RWPE2 (cell line): ENCODE measurements around the gene PAXX.

Experiments
- ATAC-seq: fragments of 200-7000 bp; cut with Tn5 transposase; 3 replicates; pipeline ENCODE4 v1.9.1; 2021; ENCODE audit warnings: low read depth
- DNase-seq: peaks from one replicate; pipeline ENCODE4 v3.0.0-alpha.2; 2020; ENCODE audit warnings: low spot score
- H3K27ac ChIP-seq: fragments of 450-650 bp; 2 replicates; pipeline ENCODE4 v1.5.1; 2017; ENCODE audit warnings: mild to moderate bottlenecking; ENCODE audit not compliant: poor library complexity, severe bottlenecking
- H3K27me3 ChIP-seq: fragments of 250-450 bp; sonication (Bioruptor Pico); 2 replicates; pipeline ENCODE4 v1.5.1; 2021; ENCODE audit warnings: mild to moderate bottlenecking, moderate library complexity; ENCODE audit not compliant: insufficient read depth, poor library complexity, severe bottlenecking
- H3K36me3 ChIP-seq: fragments of 250-450 bp; sonication (Bioruptor Pico); 2 replicates; pipeline ENCODE4 v1.5.1; 2020; ENCODE audit warnings: low read depth, mild to moderate bottlenecking, moderate library complexity
- H3K4me1 ChIP-seq: fragments of 250-450 bp; sonication (Bioruptor Pico); 2 replicates; pipeline ENCODE4 v1.5.1; 2021; ENCODE audit warnings: mild to moderate bottlenecking, moderate library complexity; ENCODE audit not compliant: insufficient read depth, poor library complexity, severe bottlenecking
- H3K4me3 ChIP-seq: fragments of 250-450 bp; sonication (Bioruptor Pico); 2 replicates; pipeline ENCODE4 v1.5.1; 2021; ENCODE audit warnings: mild to moderate bottlenecking, moderate library complexity; ENCODE audit not compliant: severe bottlenecking
- H3K9me3 ChIP-seq: fragments of 250-450 bp; sonication (Bioruptor Pico); 2 replicates; pipeline ENCODE4 v1.5.1; 2021; ENCODE audit warnings: mild to moderate bottlenecking, moderate library complexity; ENCODE audit not compliant: severe bottlenecking
- TF ChIP-seq, protein P1 (sequence below): fragments of 450-650 bp; IDR thresholded peaks from one replicate; pipeline ENCODE4 v1.5.1; 2017; ENCODE audit warnings: mild to moderate bottlenecking, moderate library complexity; ENCODE audit not compliant: poor library complexity, severe bottlenecking

The PAXX gene

DNA sequence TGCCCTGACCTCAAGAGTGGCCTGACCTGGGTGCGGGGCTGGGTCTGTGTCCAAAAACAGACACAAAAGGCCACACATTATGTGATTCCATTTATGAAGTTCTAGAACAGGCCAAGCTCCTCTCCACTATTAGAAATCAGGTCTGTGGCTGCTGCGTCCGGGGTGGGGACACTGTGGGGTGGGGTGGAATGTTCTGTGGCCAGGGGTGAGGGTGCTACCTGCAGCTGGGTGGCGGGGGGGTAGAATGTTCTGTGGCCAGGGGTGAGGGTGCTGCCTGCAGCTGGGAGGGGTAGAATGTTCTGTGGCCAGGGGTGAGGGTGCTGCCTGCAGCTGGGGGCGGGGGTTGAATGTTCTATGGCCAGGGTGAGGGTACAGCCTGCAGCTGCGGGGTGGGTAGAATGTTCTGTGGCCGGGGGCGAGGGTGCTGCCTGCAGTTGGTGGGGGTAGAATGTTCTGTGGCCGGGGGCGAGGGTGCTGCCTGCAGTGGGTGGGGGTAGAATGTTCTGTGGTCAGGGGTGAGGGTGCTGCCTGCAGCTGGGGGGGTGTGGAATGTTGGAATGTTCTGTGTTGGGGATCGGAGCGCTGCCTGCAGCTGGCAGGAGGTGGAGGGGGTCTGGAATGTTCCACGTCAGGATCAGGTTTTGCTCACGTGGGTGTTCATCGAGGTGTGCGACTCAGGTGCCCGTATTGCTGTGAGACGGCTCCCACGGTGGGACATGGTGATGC lies 31.8 kb upstream of the PAXX start:
- H3K4me3 ChIP-seq: no peak overlapping the region
- H3K27me3 ChIP-seq: no peaks in the 10 kb centered on the region
- no peak for ATAC-seq
- no peaks in the 10 kb centered on the region for H3K4me1 ChIP-seq
- no peak for DNase-seq
- no peaks in the 10 kb centered on the region for H3K9me3 ChIP-seq
- H3K36me3 ChIP-seq: no peaks in the 10 kb centered on the region
- TF ChIP-seq, protein P1, sequence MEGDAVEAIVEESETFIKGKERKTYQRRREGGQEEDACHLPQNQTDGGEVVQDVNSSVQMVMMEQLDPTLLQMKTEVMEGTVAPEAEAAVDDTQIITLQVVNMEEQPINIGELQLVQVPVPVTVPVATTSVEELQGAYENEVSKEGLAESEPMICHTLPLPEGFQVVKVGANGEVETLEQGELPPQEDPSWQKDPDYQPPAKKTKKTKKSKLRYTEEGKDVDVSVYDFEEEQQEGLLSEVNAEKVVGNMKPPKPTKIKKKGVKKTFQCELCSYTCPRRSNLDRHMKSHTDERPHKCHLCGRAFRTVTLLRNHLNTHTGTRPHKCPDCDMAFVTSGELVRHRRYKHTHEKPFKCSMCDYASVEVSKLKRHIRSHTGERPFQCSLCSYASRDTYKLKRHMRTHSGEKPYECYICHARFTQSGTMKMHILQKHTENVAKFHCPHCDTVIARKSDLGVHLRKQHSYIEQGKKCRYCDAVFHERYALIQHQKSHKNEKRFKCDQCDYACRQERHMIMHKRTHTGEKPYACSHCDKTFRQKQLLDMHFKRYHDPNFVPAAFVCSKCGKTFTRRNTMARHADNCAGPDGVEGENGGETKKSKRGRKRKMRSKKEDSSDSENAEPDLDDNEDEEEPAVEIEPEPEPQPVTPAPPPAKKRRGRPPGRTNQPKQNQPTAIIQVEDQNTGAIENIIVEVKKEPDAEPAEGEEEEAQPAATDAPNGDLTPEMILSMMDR: no peak
- no peak overlapping the region for H3K27ac ChIP-seq

DNA sequence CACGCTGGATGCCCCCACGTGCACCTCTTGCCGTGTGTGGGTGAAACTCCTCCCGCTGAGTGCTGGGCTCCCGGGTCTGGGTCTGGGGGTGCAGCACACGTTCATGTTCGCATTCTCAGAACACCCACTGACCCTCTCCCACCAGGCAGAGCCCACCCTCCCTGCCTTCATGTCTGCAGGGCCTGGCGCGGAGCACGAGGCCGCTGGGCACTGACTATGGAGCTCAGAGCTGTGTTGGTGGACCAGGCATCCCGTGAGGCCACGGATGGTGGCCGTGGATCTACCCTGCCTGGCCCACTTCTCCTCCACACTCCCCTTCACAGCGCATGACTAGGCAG lies 31.3 kb upstream of the PAXX start:
- H3K4me1 ChIP-seq: no peaks in the 10 kb centered on the region
- no peaks in the 10 kb centered on the region for H3K9me3 ChIP-seq
- TF ChIP-seq, protein P1: no peak
- no peaks in the 10 kb centered on the region for H3K36me3 ChIP-seq
- no peak for DNase-seq
- no peaks in the 10 kb centered on the region for H3K27me3 ChIP-seq
- ATAC-seq: no peak
- no peak overlapping the region for H3K27ac ChIP-seq
- H3K4me3 ChIP-seq: no peak overlapping the region

DNA sequence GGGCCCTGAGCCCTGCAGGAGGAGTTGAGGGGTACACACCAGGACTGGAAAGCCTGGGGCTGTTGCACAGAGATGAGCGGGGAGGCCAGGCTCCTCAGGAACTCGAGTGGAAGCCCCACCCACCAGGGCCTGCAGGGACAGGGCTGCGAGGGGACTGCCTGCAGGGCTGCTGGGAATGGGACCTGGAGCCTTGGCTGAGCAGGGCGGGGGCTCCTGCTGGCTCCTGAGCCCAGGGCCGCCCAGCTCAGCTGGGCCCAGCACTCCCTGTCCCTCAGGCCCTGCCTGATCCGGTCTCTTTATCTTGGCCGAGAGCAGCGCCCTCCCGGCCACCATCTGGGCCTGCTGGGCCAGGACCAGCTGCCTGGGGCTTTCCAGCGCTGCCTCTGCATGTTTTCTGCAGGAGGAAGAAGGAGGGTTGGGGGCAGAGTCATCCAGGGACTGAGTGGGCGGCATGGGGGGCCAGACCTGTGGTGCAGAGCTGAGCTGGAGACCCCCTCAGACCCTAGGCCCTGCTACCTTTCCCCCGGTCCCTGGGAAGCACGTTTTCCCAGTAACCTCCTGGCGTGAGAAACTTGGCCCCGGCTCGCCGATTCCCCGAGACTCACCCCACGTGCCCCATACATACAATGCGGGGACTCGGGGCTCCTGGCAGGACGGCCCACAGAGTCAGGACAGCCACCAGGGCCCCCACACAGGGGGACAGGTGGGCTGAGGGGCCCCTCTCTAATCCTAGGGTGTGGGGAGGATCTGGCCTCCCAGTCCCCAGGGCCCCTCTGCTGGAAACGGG lies 30.8 kb upstream of the PAXX start:
- Histone ChIP-seq H3K9me3 (no peaks in the 10 kb centered on the region), H3K36me3 (no peaks in the 10 kb centered on the region), H3K4me3 (no peak overlapping the region), H3K4me1 (no peaks in the 10 kb centered on the region), H3K27me3 (no peaks in the 10 kb centered on the region), H3K27ac (no peak overlapping the region)
- TF ChIP-seq, protein P1: no peak
- ATAC-seq: peak; percentile 17; the same call in 2 of the 3 replicates
- no peak for DNase-seq

DNA sequence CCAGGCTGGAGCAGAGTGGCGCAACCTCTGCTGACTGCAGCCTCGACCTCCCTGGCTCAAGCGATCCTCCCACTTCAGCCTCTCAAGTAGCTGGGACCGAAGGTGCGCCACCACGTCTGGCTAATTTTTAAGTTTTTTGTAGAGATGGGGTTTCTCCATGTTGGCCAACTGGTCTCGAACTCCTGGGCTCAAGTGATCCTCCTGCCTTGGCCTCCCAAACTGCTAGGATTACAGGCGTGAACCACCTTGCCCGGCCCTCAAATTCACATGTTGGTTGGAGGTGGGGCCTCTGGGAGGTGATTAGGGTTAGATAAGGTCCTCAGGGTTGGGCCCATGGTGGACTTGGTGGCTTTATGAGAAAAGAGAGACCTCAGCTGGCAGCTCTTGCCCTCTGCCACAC lies 30.1 kb upstream of the PAXX start:
- Histone ChIP-seq H3K9me3 (no peaks in the 10 kb centered on the region), H3K27ac (no peak overlapping the region), H3K4me3 (no peak overlapping the region), H3K27me3 (no peaks in the 10 kb centered on the region), H3K4me1 (no peaks in the 10 kb centered on the region), H3K36me3 (no peaks in the 10 kb centered on the region)
- DNase-seq (no peak), ATAC-seq (no peak)
- TF ChIP-seq, protein P1: no peak
